GM23248 (cell line): Measurements from ENCODE around the gene USP48. TPM values are rescaled to one million over a fixed set of nuclear protein-coding genes. Genes with fewer than 3 reads are reported as not detected.

Source experiments
- DNase-seq: peaks from one replicate; pipeline ENCODE4 v3.0.0-alpha.2; 2015
- H2AFZ ChIP-seq: fragments of 200-600 bp; sonication (generic); 2 replicates; pipeline ENCODE4 v1.6.1; 2016; ENCODE audit warnings: antibody characterized with exemption
- H3F3A ChIP-seq: fragments of 200-600 bp; sonication (generic); 2 replicates; pipeline ENCODE4 v1.6.1; 2016; ENCODE audit warnings: mild to moderate bottlenecking, antibody characterized with exemption, mixed run types; ENCODE audit not compliant: insufficient read depth
- H3K27ac ChIP-seq: fragments of 200-600 bp; sonication (generic); 2 replicates; pipeline ENCODE4 v1.5.1; 2016; ENCODE audit warnings: mild to moderate bottlenecking
- H3K27me3 ChIP-seq: fragments of 200-600 bp; sonication (generic); replicated peaks from 2 replicates; pipeline ENCODE4 v1.6.1; 2016; ENCODE audit warnings: mild to moderate bottlenecking; ENCODE audit not compliant: insufficient read depth
- H3K36me3 ChIP-seq: fragments of 200-600 bp; sonication (generic); 2 replicates; pipeline ENCODE4 v1.6.1; 2016; ENCODE audit warnings: low read depth, mild to moderate bottlenecking
- H3K4me1 ChIP-seq: fragments of 200-600 bp; sonication (generic); 2 replicates; pipeline ENCODE4 v1.6.1; 2016; ENCODE audit warnings: mild to moderate bottlenecking; ENCODE audit not compliant: insufficient read depth
- H3K4me2 ChIP-seq: fragments of 200-600 bp; sonication (generic); one replicate; pipeline ENCODE4 v1.6.1; 2016; ENCODE audit warnings: mild to moderate bottlenecking; ENCODE audit not compliant: unreplicated experiment
- H3K4me3 ChIP-seq: fragments of 200-600 bp; sonication (generic); 2 replicates; pipeline ENCODE4 v1.5.1; 2016; ENCODE audit warnings: mild to moderate bottlenecking
- H3K79me2 ChIP-seq: fragments of 200-600 bp; sonication (generic); 2 replicates; pipeline ENCODE4 v1.6.1; 2016; ENCODE audit warnings: mild to moderate bottlenecking; ENCODE audit not compliant: insufficient read depth
- H3K9ac ChIP-seq: fragments of 200-600 bp; sonication (generic); 2 replicates; pipeline ENCODE4 v1.6.1; 2016; ENCODE audit warnings: mild to moderate bottlenecking
- H3K9me2 ChIP-seq: fragments of 200-600 bp; sonication (generic); 2 replicates; pipeline ENCODE4 v1.6.1; 2016; ENCODE audit warnings: mixed run types, mild to moderate bottlenecking, moderate library complexity; ENCODE audit not compliant: insufficient read depth
- H3K9me3 ChIP-seq: fragments of 200-600 bp; sonication (generic); one replicate; pipeline ENCODE4 v1.6.1; 2017; ENCODE audit warnings: low read depth
- H4K20me1 ChIP-seq: fragments of 200-600 bp; sonication (generic); 2 replicates; pipeline ENCODE4 v1.6.0; 2016; ENCODE audit not compliant: insufficient read depth
- EZH2 ChIP-seq: fragments of 200-600 bp; sonication (generic); IDR thresholded peaks from 2 replicates; pipeline ENCODE4 v1.6.1; 2018; ENCODE audit warnings: antibody characterized with exemption, mild to moderate bottlenecking; ENCODE audit not compliant: insufficient read depth, poor library complexity, severe bottlenecking
- EZH2phosphoT487 ChIP-seq: fragments of 200-600 bp; sonication (generic); IDR thresholded peaks from 2 replicates; pipeline ENCODE4 v1.6.1; 2018; ENCODE audit warnings: antibody characterized with exemption, moderate library complexity, mild to moderate bottlenecking, low read depth; ENCODE audit not compliant: insufficient read depth
- WGBS, 2 experiments: methylation state at CpG; one replicate each; pipeline ENCODE4 v1.1.6; 2015 to 2017; ENCODE audit warnings: low lambda C conversion rate in 2 of 2, low coverage in 1 of 2; ENCODE audit errors: missing lambda C conversion rate in 2 of 2; 5-methylcytosine and 5-hydroxymethylcytosine counted together
- in situ Hi-C: fragments of 300-500 bp; cut with MboI; formaldehyde crosslinking; loops from 2 replicates; pipeline ENCODE4 v1.15.0; 2020
- polyA plus RNA-seq: library from polyadenylated mRNA; unstranded; fragments of >200 nt; fragmentation: Nextera tagmentation; extraction: Ambion mirVana; gene quantifications from 2 replicates; pipeline ENCODE4 v1.2.1, GENCODE V29; 2016
- total RNA-seq: library from RNA; depleted of rRNA; stranded (reverse); fragments of >200 nt; shearing (Covaris generic); gene quantifications from 2 replicates; pipeline ENCODE4 v1.2.3, GENCODE V29; 2014

Gene USP48
- total and polyA plus RNA-seq, 2 experiments from 2014 or later: 34.3 to 60.4 TPM

GRCh38 chr1:21813542-21813941 is 30.6 kb upstream of the USP48 start:
- no peak overlapping the region for H3K9ac ChIP-seq
- no peaks in the 10 kb centered on the region for H3K27me3 ChIP-seq
- 0 out of 2 replicates have a peak, but pooled peaks cover 4% of the 10 kb centered on the region for H3K36me3 ChIP-seq
- H3K4me3 ChIP-seq: no peak overlapping the region
- no peaks in the 10 kb centered on the region for H3K4me1 ChIP-seq
- H3K9me2 ChIP-seq: no peaks in the 10 kb centered on the region
- H3K9me3 ChIP-seq: no peaks in the 10 kb centered on the region
- no peak overlapping the region for H3K27ac ChIP-seq
- no peak overlapping the region for H2AFZ ChIP-seq
- peaks cover 26% of the 10 kb centered on the region for H3F3A ChIP-seq
- in situ Hi-C loops: no loop called here
- no peak for DNase-seq
- TF ChIP-seq EZH2: no peak
- TF ChIP-seq EZH2phosphoT487: no peak
- peaks cover 3% of the 10 kb centered on the region; the same call in 1 of the 2 replicates for H4K20me1 ChIP-seq
- H3K79me2 ChIP-seq: no peaks in the 10 kb centered on the region
- H3K4me2 ChIP-seq: no peak overlapping the region
- 95 to 97% methylated on average over 3 of the region's 3 CpGs for WGBS, 2 experiments

GRCh38 chr1:21811875-21812305 is 28.9 kb upstream of the USP48 start, which contains the start of gene LDLRAD2:
TSS of gene LDLRAD2 (plus strand) at chr1:21812265. CDS start at chr1:21812452, 187 bp downstream.
- peaks cover 10% of the 10 kb centered on the region for H3F3A ChIP-seq
- no peaks in the 10 kb centered on the region for H3K9me3 ChIP-seq
- H3K36me3 ChIP-seq: no peaks in the 10 kb centered on the region
- H3K4me2 ChIP-seq: no peak within 1 kb of the TSS
- H3K27ac ChIP-seq: no peak within 1 kb of the TSS
- DNase-seq: peak; percentile 50
- H3K4me3 ChIP-seq: no peak within 1 kb of the TSS
- in situ Hi-C loops: no loop called here
- TF ChIP-seq EZH2: no peak
- no peaks in the 10 kb centered on the region for H4K20me1 ChIP-seq
- H2AFZ ChIP-seq: no peak within 1 kb of the TSS
- no peaks in the 10 kb centered on the region for H3K9me2 ChIP-seq
- WGBS, 2 experiments: 44 to 63% methylated on average over 2 of the region's 2 CpGs
- no peaks in the 10 kb centered on the region for H3K4me1 ChIP-seq
- no peak within 1 kb of the TSS for H3K9ac ChIP-seq
- no peaks in the 10 kb centered on the region for H3K27me3 ChIP-seq
- H3K79me2 ChIP-seq: no peaks in the 10 kb centered on the region

- Histone ChIP-seq H3K27ac (no peak overlapping the region), H4K20me1 (no peaks in the 10 kb centered on the region), H3K9ac (no peak overlapping the region), H3K9me3 (no peaks in the 10 kb centered on the region), H3K79me2 (no peaks in the 10 kb centered on the region), H3F3A (no peaks in the 10 kb centered on the region), H3K4me3 (no peak overlapping the region), H3K27me3 (no peaks in the 10 kb centered on the region), H3K4me1 (no peaks in the 10 kb centered on the region), H3K9me2 (no peaks in the 10 kb centered on the region), H2AFZ (no peak overlapping the region), H3K4me2 (no peak overlapping the region), H3K36me3 (no peaks in the 10 kb centered on the region)
- DNase-seq: no peak
- TF ChIP-seq EZH2phosphoT487: no peak
- TF ChIP-seq EZH2: no peak
- 92 to 94% methylated on average over 2 of the region's 2 CpGs for WGBS, 2 experiments
- in situ Hi-C loops: no loop called here
Observed at GRCh38 chr1:21804536-21804935, 21.6 kb upstream of the USP48 start.

GRCh38 chr1:21801100-21801499 is 18.2 kb upstream of the USP48 start:
- H3K27ac ChIP-seq: no peak overlapping the region
- no peaks in the 10 kb centered on the region for H3K79me2 ChIP-seq
- no peak overlapping the region for H3K4me2 ChIP-seq
- H3K4me1 ChIP-seq: no peaks in the 10 kb centered on the region
- no peaks in the 10 kb centered on the region for H3K9me3 ChIP-seq
- DNase-seq: peak; percentile 63
- no peaks in the 10 kb centered on the region for H3K36me3 ChIP-seq
- H2AFZ ChIP-seq: no peak overlapping the region
- in situ Hi-C loops: no loop called here
- no peaks in the 10 kb centered on the region for H3F3A ChIP-seq
- no peaks in the 10 kb centered on the region for H3K27me3 ChIP-seq
- no peaks in the 10 kb centered on the region for H4K20me1 ChIP-seq
- H3K9ac ChIP-seq: no peak overlapping the region
- H3K9me2 ChIP-seq: no peaks in the 10 kb centered on the region
- no peak overlapping the region for H3K4me3 ChIP-seq
- no peak for TF ChIP-seq EZH2
- TF ChIP-seq EZH2phosphoT487: no peak
- WGBS, 2 experiments: 89 to 93% methylated on average over 4 of the region's 4 CpGs

- Histone ChIP-seq H3K4me3 (no peak overlapping the region), H3K36me3 (no peaks in the 10 kb centered on the region), H3K9me3 (no peaks in the 10 kb centered on the region), H4K20me1 (no peaks in the 10 kb centered on the region), H3K9me2 (no peaks in the 10 kb centered on the region), H3K9ac (no peak overlapping the region), H3K79me2 (no peaks in the 10 kb centered on the region), H3F3A (no peaks in the 10 kb centered on the region), H3K27ac (no peak overlapping the region), H3K27me3 (no peaks in the 10 kb centered on the region), H2AFZ (no peak overlapping the region), H3K4me2 (no peak overlapping the region), H3K4me1 (no peaks in the 10 kb centered on the region)
- WGBS, 2 experiments: 75 to 85% methylated on average over 4 to 5 of the region's 5 CpGs
- TF ChIP-seq EZH2phosphoT487 (no peak), EZH2 (no peak)
- in situ Hi-C loops: no loop called here
- DNase-seq: no peak
Observed at GRCh38 chr1:21799730-21800129, 16.8 kb upstream of the USP48 start.
